GM12892 (cell line): ENCODE results near the gene RBPJ.

ENCODE experiments used
- POLR2A ChIP-seq: IDR thresholded peaks from 2 replicates; pipeline ENCODE4 v1.6.1; 2011; ENCODE audit warnings: low read depth, low read length, control low read depth
- POLR2AphosphoS5 ChIP-seq: IDR thresholded peaks from 2 replicates; pipeline ENCODE4 v1.6.1; 2011; ENCODE audit warnings: low read depth, low read length, control low read depth
- TAF1 ChIP-seq: IDR thresholded peaks from 2 replicates; pipeline ENCODE4 v1.6.1; 2011; ENCODE audit warnings: low read depth, mild to moderate bottlenecking, control low read depth, low read length, borderline replicate concordance

GRCh38 chr4:26386386-26386785 is 65.6 kb downstream of the RBPJ start:
- TF ChIP-seq POLR2A (no peak), TAF1 (no peak), POLR2AphosphoS5 (no peak)
